ENCODE data around the gene SLC16A5.
"Not testable (repeated sequence)": the region's sequence is repeated elsewhere in the genome, so short reads cannot be mapped to it uniquely, and the experiment has no call there.

Gene SLC16A5, protein sequence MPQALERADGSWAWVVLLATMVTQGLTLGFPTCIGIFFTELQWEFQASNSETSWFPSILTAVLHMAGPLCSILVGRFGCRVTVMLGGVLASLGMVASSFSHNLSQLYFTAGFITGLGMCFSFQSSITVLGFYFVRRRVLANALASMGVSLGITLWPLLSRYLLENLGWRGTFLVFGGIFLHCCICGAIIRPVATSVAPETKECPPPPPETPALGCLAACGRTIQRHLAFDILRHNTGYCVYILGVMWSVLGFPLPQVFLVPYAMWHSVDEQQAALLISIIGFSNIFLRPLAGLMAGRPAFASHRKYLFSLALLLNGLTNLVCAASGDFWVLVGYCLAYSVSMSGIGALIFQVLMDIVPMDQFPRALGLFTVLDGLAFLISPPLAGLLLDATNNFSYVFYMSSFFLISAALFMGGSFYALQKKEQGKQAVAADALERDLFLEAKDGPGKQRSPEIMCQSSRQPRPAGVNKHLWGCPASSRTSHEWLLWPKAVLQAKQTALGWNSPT

GRCh38 chr17:75087558-75088453, at the start of gene SLC16A5:
Gene SLC16A5 (plus strand): TSS chr17:75087954. CDS start chr17:75093637, 5,683 bp downstream.
- peak; percentile 79 for DNase-seq

- DNase-seq: peak; percentile 83
Observed at GRCh38 chr17:75039238-75039637, 48.5 kb upstream of the SLC16A5 start.

DNA sequence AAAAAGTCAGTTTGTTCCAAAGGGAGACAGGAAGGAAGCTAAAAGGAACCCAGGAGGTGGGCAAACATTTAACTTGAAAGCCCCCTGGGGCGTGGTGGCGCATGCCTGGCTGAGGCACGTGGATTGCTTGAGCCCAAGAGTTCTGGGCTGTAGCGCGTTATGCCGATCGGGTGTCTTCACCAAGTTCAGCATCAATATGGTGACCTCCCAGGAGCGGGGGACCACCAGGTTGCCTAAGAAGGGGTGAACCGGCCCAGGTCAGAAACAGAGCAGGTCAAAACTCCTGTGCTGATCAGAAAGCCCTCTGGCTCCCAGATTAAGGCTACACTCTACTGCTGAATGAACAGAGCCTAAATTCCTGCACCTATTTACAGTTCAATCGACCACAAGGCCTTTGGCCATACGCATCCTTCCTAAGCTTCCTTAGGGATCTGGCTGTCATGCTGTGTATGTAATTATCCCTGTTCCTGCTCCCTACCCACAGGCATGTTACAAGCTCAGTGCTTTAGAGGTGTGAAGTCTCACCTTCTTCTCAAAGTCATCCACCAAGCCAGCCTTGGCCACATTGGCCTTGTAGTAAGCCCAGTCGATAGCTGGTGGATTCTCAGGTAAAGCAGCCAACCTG, 46.0 kb upstream of the SLC16A5 start:
- no peak for DNase-seq

GRCh38 chr17:75043789-75044188, 44.0 kb upstream of the SLC16A5 start:
- not testable (repeated sequence) for DNase-seq

- DNase-seq: no peak
Observed at GRCh38 chr17:75044716-75045115, 43.0 kb upstream of the SLC16A5 start.

GRCh38 chr17:75045946-75046406, 41.8 kb upstream of the SLC16A5 start:
- not testable (repeated sequence) for DNase-seq

- peak; percentile 94 for DNase-seq
Observed at GRCh38 chr17:75046407-75047289, 41.1 kb upstream of the SLC16A5 start, which contains the start of the genes ATP5PD and KCTD2. Gene ATP5PD (minus strand): TSS chr17:75046969. CDS start chr17:75042650, 4,319 bp downstream. Gene KCTD2 (plus strand): TSS chr17:75047225. CDS start chr17:75047251, 26 bp downstream.

- DNase-seq: no peak
Observed at GRCh38 chr17:75047398-75048098, 40.2 kb upstream of the SLC16A5 start.

GRCh38 chr17:75048249-75048878, 39.4 kb upstream of the SLC16A5 start:
- DNase-seq: peak; percentile 37

DNA sequence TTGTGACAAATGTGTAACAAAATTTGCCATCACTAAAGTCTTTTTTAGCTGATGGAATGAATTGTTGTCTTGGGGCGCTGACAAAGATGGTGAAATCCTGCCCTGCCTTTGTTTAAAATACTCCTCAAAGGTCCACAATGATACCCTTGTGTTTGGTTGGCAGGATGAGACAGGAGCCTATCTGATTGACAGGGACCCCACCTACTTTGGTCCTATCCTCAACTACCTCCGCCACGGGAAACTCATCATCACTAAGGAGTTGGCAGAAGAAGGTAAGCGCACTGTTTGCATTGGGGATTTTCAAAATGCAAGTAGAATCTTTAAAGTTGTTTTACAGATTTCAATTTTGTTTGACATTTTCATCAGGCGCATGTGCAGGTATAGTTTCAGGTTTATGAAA, 38.7 kb upstream of the SLC16A5 start:
- no peak for DNase-seq

GRCh38 chr17:75049706-75050105, 38.0 kb upstream of the SLC16A5 start:
- no peak for DNase-seq

GRCh38 chr17:75051941-75052340, 35.8 kb upstream of the SLC16A5 start:
- DNase-seq: no peak

DNA sequence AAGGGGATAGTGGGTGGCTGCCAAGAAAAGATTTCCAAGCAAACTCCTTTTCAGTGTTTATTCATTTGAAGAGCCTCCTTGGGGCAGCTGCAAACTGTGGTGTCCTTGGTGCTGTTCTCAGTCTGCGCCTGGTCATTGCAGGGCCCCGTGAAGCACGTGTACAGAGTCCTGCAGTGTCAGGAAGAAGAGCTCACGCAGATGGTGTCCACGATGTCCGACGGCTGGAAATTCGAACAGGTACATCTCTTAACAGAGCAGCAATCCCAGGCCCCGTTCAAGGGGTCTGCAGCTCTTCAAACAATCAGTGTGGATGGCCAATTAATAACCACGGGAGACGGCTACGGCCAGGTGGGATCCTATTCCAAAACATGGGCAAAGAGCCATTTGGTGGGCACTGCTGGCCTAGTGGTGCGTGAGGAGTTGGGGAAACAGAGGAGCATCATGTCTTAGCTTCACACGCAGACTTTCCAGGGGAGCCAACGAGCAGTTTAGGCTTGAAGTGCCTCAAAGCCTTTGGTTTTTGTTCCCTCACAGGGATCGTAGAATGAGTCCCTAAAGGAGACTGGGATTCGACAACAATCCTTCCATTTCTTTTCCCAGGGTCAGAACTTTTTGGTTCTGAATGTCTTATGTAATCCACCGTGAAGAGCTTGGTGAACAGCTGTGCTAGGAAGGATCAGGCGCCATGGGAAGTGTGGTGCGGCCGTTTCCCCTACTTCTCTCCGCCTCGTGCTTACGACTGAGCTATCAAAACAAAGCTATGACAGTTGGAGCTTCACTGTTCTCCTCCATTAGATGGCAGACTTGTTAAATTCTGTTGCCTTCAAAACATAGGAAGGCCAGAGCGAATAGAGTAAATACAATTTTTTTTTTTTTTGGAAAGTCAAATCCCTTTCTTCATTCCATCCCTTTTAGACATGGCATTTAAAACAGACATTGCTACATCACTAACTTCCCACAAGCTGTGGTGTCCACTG, 28.1 kb upstream of the SLC16A5 start:
- DNase-seq: peak; percentile 74

DNA sequence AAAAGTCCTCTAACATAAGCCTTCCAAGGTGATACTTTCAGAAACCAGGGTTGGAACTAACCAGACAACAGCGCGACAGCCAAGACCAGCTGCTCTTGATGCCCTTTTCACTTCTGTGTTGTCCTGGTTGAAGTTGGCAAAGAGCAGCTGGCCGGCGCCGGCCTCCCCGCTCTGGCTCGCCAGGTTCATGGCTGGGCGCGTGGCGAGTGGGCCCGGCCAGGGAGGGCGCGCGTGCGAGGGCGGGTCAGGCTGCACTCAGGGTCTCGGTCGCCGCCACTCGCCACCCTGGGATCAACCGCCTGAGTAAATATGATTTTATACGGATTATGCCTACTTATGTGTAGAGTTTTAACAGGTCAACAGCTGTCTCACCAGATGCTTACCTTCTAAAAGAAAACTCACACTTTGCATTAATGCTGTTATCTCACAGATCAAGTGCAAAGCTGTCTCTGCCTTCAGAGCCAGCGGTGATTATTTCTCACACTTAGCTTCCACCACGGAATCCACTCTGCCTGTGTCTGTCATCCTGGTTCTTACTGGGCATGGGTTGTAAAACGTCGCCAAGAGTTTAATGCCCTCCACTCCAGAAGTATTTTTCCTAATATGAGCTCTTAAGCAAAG, 27.2 kb upstream of the SLC16A5 start:
- no peak for DNase-seq

- DNase-seq: no peak
Observed at GRCh38 chr17:75061055-75061438, 26.7 kb upstream of the SLC16A5 start.

- DNase-seq: no peak
Observed at GRCh38 chr17:75061618-75062017, 26.1 kb upstream of the SLC16A5 start.

GRCh38 chr17:75063201-75063600, 24.6 kb upstream of the SLC16A5 start:
- no peak for DNase-seq

DNA sequence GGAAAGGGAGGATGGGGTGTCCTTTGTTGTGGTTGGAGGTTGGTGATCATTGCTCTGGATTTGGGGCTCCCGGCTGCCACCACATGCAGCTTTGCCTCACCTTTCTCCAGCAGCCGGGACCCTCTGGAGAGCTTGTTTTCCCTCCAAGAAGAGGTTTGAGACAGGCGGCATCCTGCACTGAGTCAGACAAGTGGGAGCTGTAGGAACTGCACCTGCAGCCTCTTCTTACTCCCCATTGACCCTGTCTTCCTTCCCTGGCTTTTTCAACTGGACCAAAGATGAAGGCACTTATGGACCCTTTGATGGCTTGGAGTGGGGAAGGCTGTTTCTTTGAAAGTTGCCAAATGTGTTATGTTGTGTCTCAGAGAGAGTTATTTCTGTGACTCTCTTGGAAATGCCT, 24.1 kb upstream of the SLC16A5 start:
- DNase-seq: no peak

GRCh38 chr17:75064040-75064439, 23.7 kb upstream of the SLC16A5 start:
- DNase-seq: no peak
